Osteoblast (primary cell): ENCODE results near the gene COPG1. TPM values are rescaled to one million over a fixed set of nuclear protein-coding genes. Genes with fewer than 3 reads are reported as not detected.
"Not testable (repeated sequence)": the region's sequence is repeated elsewhere in the genome, so short reads cannot be mapped to it uniquely, and the experiment has no call there.

Experiments
- DNase-seq: peaks from one replicate; pipeline ENCODE4 v3.0.0; 2011; ENCODE audit warnings: low spot score, mixed read lengths; ENCODE audit not compliant: insufficient read length; ENCODE audit errors: missing footprints
- H2AFZ ChIP-seq: 2 replicates; pipeline ENCODE4 v1.6.0; 2011; ENCODE audit warnings: mild to moderate bottlenecking, low read length
- H3K27ac ChIP-seq: 2 replicates; pipeline ENCODE4 v1.5.1; 2011; ENCODE audit warnings: mild to moderate bottlenecking, low read depth, low read length, moderate library complexity
- H3K27me3 ChIP-seq: 2 replicates; pipeline ENCODE4 v1.6.0; 2012; ENCODE audit warnings: mild to moderate bottlenecking, control low read depth, inconsistent platforms, low read length, moderate library complexity; ENCODE audit not compliant: insufficient read depth
- H3K36me3 ChIP-seq: 2 replicates; pipeline ENCODE4 v1.5.1; 2011; ENCODE audit warnings: mild to moderate bottlenecking, low read length, control low read depth, moderate library complexity; ENCODE audit not compliant: insufficient read depth
- H3K4me1 ChIP-seq: 2 replicates; pipeline ENCODE4 v1.5.1; 2011; ENCODE audit warnings: mild to moderate bottlenecking, low read length, control low read depth, moderate library complexity; ENCODE audit not compliant: insufficient read depth
- H3K4me2 ChIP-seq: 2 replicates; pipeline ENCODE4 v1.6.0; 2011; ENCODE audit warnings: mild to moderate bottlenecking, low read length; ENCODE audit not compliant: insufficient read depth
- H3K4me3 ChIP-seq: fragments of 200-600 bp; sonication (generic); 3 replicates; pipeline ENCODE4 v1.5.1; 2012; ENCODE audit warnings: mild to moderate bottlenecking, low read length, inconsistent platforms; ENCODE audit not compliant: insufficient read depth
- H3K79me2 ChIP-seq: 2 replicates; pipeline ENCODE4 v1.6.0; 2012; ENCODE audit warnings: mild to moderate bottlenecking, low read length, control low read depth, inconsistent platforms; ENCODE audit not compliant: insufficient read depth
- H3K9me3 ChIP-seq: 2 replicates; pipeline ENCODE4 v1.5.1; 2011; ENCODE audit warnings: low read depth, low read length, control low read depth
- H4K20me1 ChIP-seq: 2 replicates; pipeline ENCODE4 v1.6.0; 2012; ENCODE audit warnings: mild to moderate bottlenecking, low read length, control low read depth; ENCODE audit not compliant: insufficient read depth
- CTCF ChIP-seq: IDR thresholded peaks from 2 replicates; pipeline ENCODE4 v1.5.1; 2011; ENCODE audit warnings: mild to moderate bottlenecking, low read depth, low read length, moderate library complexity; ENCODE audit errors: extremely low read depth
- total RNA-seq: library from RNA; depleted of rRNA; stranded (reverse); fragments of >200 nt; gene quantifications from 2 replicates; pipeline ENCODE4 v1.2.3, GENCODE V29; 2012

Gene COPG1
- total RNA-seq, 1 donor, result 297 TPM

- Histone ChIP-seq H3K4me1 (no peaks in the 10 kb centered on the region), H3K27ac (no peak overlapping the region)
Observed at GRCh38 chr3:129218742-129219141, 30.7 kb upstream of the COPG1 start.

DNA sequence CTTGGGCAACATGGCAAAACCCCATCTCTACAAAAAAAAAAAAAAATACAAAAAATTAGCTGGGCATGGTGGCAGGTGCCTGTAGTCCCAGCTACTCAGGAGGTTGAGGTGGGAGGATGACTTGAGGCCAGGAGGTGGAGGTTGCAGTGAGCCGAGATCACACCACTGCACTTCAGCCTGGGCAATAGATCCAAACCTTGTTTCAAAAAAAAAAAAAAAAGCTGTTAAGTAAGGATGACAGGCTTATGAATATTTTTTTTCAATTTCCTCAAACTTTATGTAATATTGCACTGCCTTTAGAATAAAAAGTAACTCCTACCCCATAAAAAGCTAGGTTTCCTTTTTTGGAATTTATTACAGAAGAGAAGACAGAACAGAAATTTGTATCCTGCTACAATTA, 25.0 kb upstream of the COPG1 start:
- H3K79me2 ChIP-seq, H3K4me3 ChIP-seq, H4K20me1 ChIP-seq, H2AFZ ChIP-seq, H3K36me3 ChIP-seq, H3K27me3 ChIP-seq, H3K9me3 ChIP-seq: not testable (repeated sequence)
- peak overlapping the region; percentile 70 for H3K4me2 ChIP-seq
- peak; percentile 73 for DNase-seq
- peak overlapping the region; percentile 78 for H3K27ac ChIP-seq
- H3K4me1 ChIP-seq, result peaks cover 32% of the 10 kb centered on the region

More at GRCh38 chr3:129218742-129219141, 30.7 kb upstream of the COPG1 start:
- Histone ChIP-seq H3K36me3 (no peaks in the 10 kb centered on the region), H4K20me1 (no peaks in the 10 kb centered on the region), H3K79me2 (no peaks in the 10 kb centered on the region), H2AFZ (no peak overlapping the region), H3K4me2 (no peak overlapping the region), H3K27me3 (no peaks in the 10 kb centered on the region), H3K4me3 (no peak overlapping the region), H3K9me3 (no peaks in the 10 kb centered on the region)
- DNase-seq, result no peak
- no peak for TF ChIP-seq CTCF

DNA sequence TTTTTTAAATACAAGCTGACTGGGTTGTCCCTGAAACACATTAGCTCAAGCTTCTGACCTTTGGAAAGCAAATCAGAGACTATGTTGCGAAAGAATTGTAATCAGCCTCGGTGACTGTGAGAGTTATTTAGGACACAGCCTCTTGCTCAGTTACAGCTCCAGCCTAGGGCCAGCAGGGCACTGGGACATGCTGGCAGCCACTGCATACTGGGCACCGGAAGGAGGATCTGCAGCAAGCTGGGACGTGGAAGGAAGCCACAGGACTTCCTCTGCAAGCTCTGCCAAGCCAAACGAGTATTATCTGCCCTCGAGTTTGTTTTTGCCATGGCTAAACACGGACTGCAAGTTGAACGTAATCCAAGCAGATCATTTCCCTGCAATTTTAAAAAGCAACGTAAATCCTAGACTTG, 24.4 kb upstream of the COPG1 start:
- Histone ChIP-seq H4K20me1 (no peaks in the 10 kb centered on the region), H3K4me1 (peaks cover 34% of the 10 kb centered on the region), H3K27ac (peak overlapping the region; percentile 78), H3K79me2 (no peaks in the 10 kb centered on the region), H3K27me3 (no peaks in the 10 kb centered on the region), H2AFZ (peak overlapping the region; percentile 87), H3K4me3 (peak overlapping the region; percentile 41), H3K4me2 (peak overlapping the region; percentile 70), H3K9me3 (no peaks in the 10 kb centered on the region), H3K36me3 (no peaks in the 10 kb centered on the region)
- no peak for TF ChIP-seq CTCF
- DNase-seq, result peak; percentile 86

- no peaks in the 10 kb centered on the region for H3K36me3 ChIP-seq
- no peak for TF ChIP-seq CTCF
- H3K4me1 ChIP-seq, result peaks cover 46% of the 10 kb centered on the region
- DNase-seq, result peak; percentile 94
- no peak overlapping the region for H3K4me3 ChIP-seq
- peak overlapping the region; percentile 78 for H3K27ac ChIP-seq
- H3K79me2 ChIP-seq, result no peaks in the 10 kb centered on the region
- H3K27me3 ChIP-seq, result no peaks in the 10 kb centered on the region
- peak overlapping the region; percentile 35 for H3K4me2 ChIP-seq
- no peaks in the 10 kb centered on the region for H3K9me3 ChIP-seq
- H2AFZ ChIP-seq, result peak overlapping the region; percentile 85
- no peaks in the 10 kb centered on the region for H4K20me1 ChIP-seq
Observed at GRCh38 chr3:129226374-129226773, 23.0 kb upstream of the COPG1 start.
